Sigmoid colon (tissue), 7 donors: ENCODE data around the gene TNFRSF13B. TPM values are rescaled to one million over a fixed set of nuclear protein-coding genes. Genes with fewer than 3 reads are reported as not detected.

Experiments used
- DNase-seq: peaks from one replicate; pipeline ENCODE4 v3.0.0-alpha.2; 2019
- H3K27ac ChIP-seq, 4 donors: fragments of 200-600 bp; sonication (generic); one replicate each; pipeline ENCODE4 v1.5.1; 2016 to 2019; ENCODE audit warnings: mild to moderate bottlenecking in 1 of 4
- H3K27me3 ChIP-seq, 3 donors: fragments of 200-600 bp; sonication (generic); one replicate each; pipeline ENCODE4 v1.5.1; 2019; ENCODE audit warnings: mild to moderate bottlenecking in 1 of 3
- H3K36me3 ChIP-seq, 4 donors: fragments of 200-600 bp; sonication (generic); one replicate each; pipeline ENCODE4 v1.5.1; 2016 to 2019
- H3K4me1 ChIP-seq, 4 donors: fragments of 200-600 bp; sonication (generic); one replicate each; pipeline ENCODE4 v1.5.1; 2017 to 2019
- H3K4me3 ChIP-seq, 4 donors: fragments of 200-600 bp; sonication (generic); one replicate each; pipeline ENCODE4 v1.5.1; 2017 to 2019; ENCODE audit warnings: mild to moderate bottlenecking in 2 of 4, moderate library complexity in 1 of 4
- H3K9me3 ChIP-seq, 4 donors: fragments of 200-600 bp in 3 of 4; sonication (generic) in 3 of 4; one replicate each; pipeline versions ENCODE4 v1.5.1 to v1.6.1; 2013 to 2019
- EP300 ChIP-seq, 4 donors: sonication (generic); formaldehyde crosslinking; IDR thresholded peaks; one replicate each; pipeline ENCODE4 v1.6.1; 2017; ENCODE audit warnings: antibody characterized with exemption in 4 of 4
- POLR2A ChIP-seq, 2 donors: fragments of 450-650 bp; IDR thresholded peaks; one replicate each; pipeline ENCODE4 v1.6.1; 2016; ENCODE audit warnings: antibody characterized with exemption in 2 of 2, mild to moderate bottlenecking in 2 of 2, moderate library complexity in 2 of 2
- POLR2AphosphoS5 ChIP-seq, 4 donors: sonication (generic); formaldehyde crosslinking; IDR thresholded peaks; one replicate each; pipeline ENCODE4 v1.6.1; 2017; ENCODE audit warnings: antibody characterized with exemption in 4 of 4
- WGBS, 2 donors: extraction: QIAGEN DNeasy Blood & Tissue Kit; methylation state at CpG; one replicate each; pipeline ENCODE4 v1.1.7; 2013; 5-methylcytosine and 5-hydroxymethylcytosine counted together
- intact Hi-C: fragments of 100-400 bp; cut with DNase I; formaldehyde crosslinking; loops from one replicate; pipeline ENCODE4 v1.15.1; 2023
- polyA plus RNA-seq, 3 donors: library from polyadenylated mRNA; stranded (reverse); fragments of 200-250 nt; gene quantifications; one replicate each; pipeline ENCODE4 v1.2.3, GENCODE V29; 2013
- total RNA-seq, 4 donors: library from RNA; depleted of rRNA; stranded (reverse); fragments of >200 nt; gene quantifications; one replicate each; pipeline ENCODE4 v1.1.0, GENCODE V29; 2016
- TF ChIP-seq, protein P1 (sequence below), 4 experiments: fragments of 450-650 bp in 3 of 4; fragments of 200-600 bp in 1 of 4; IDR thresholded peaks; one replicate each; pipeline ENCODE4 v1.5.1; 2016 to 2019; ENCODE audit warnings: antibody characterized with exemption in 4 of 4, mild to moderate bottlenecking in 3 of 4, moderate library complexity in 2 of 4
- donor health status: healthy with polysubstance abuse.
- donor health status: Bipolar disorder and iron deficiency.
- donor health status: healthy.

TNFRSF13B gene
- total and polyA plus RNA-seq, 7 donors = 15.2 TPM; not detected in 6

DNA sequence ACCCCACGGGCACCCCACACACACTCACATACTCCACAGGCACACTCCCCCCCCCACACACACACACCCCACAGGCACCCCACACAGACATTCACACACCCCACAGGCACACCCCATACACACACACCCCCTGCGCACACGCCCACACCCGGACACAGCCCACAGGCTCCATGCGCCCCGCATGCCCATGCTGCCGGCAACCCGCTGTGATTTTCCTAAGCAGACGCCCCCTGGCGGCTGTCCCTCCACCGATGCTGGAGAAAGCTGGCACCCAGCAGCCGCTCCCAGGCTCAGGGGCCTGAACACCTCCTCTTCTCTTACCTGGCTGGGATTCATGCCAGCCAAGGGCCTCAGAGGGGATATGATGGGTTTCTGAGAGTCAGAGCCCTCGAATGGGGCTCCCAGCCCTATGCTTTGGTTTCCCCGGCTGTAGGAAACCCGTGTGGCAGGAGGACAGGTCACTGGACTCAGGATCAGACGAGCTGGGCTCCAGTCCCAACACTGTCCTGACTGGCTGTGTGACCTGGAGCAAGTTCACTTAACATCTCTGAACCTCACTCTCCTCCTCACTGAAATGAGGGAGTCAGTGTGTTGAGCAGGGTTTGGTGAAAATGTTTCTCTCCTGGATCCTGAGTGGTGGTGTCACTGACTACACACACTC, 19.6 kb upstream of the TNFRSF13B start:
- Histone ChIP-seq H3K27me3 (no peaks in the 10 kb centered on the region), H3K27ac (no peak overlapping the region), H3K4me3 (no peak overlapping the region), H3K4me1 (peaks cover 0 to 13% (median 9%) of the 10 kb centered on the region in 4 donors), H3K9me3 (no peaks in the 10 kb centered on the region), H3K36me3 (no peaks in the 10 kb centered on the region)
- TF ChIP-seq, protein P1, sequence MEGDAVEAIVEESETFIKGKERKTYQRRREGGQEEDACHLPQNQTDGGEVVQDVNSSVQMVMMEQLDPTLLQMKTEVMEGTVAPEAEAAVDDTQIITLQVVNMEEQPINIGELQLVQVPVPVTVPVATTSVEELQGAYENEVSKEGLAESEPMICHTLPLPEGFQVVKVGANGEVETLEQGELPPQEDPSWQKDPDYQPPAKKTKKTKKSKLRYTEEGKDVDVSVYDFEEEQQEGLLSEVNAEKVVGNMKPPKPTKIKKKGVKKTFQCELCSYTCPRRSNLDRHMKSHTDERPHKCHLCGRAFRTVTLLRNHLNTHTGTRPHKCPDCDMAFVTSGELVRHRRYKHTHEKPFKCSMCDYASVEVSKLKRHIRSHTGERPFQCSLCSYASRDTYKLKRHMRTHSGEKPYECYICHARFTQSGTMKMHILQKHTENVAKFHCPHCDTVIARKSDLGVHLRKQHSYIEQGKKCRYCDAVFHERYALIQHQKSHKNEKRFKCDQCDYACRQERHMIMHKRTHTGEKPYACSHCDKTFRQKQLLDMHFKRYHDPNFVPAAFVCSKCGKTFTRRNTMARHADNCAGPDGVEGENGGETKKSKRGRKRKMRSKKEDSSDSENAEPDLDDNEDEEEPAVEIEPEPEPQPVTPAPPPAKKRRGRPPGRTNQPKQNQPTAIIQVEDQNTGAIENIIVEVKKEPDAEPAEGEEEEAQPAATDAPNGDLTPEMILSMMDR (IDR thresholded peaks at IDR 0.05) = peak; percentile 23 to 80 (median 68)
- TF ChIP-seq POLR2AphosphoS5 (IDR thresholded peaks at IDR 0.05) (no peak), EP300 (IDR thresholded peaks at IDR 0.05) (no peak)
- peak; percentile 85 for DNase-seq
- intact Hi-C loops = loop anchor here (5.0 kb wide), 2 partner anchors 404 to 454 kb away; no protein-coding TSS in a partner anchor
- WGBS, 2 donors = 16 to 24% methylated on average over 16 of the region's 16 CpGs

DNA sequence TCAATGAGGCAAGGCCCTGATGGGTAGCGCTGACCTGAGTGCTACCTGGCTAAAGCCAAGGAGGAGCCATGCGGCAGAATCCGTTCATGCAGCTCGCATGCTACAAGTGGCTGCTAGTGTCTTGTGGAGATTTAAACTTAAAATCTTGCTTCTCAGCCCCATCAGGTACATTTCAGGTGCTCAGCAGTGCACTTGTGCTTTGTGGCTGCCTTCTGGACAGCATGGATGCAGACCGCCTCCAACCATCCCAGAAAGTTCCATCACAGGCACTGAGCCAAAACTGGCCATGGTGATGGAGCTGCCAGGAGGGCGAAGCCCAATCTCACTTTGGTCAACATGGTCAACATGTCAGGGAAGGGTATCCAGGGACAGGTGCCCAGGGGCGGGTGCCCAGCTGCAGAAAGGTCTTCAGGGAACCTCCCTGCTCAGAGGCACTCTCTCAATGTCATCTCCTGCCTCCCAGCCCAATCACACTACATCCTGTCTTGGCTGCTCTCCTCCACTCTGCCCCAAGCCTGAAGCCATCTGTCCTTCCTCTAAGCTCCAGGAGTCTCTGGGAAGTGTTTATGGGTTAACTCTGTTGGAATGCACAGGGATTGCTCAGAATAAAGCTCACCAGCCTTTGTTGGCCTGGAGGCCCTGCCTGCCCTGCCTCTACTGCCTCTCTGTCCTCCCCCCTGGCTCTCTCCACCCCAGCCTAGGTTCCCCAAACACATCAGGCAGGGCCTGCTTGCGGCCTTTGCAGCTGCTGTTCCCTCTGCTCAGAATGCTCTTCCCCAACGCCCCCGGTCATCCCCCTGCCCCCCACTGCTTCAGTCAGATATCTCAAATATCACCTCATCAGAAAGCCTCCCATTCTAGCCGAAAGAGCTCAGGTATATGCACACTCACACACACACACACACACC, 18.3 kb upstream of the TNFRSF13B start:
- Histone ChIP-seq H3K4me3 (no peak overlapping the region), H3K27me3 (no peaks in the 10 kb centered on the region), H3K36me3 (no peaks in the 10 kb centered on the region), H3K27ac (no peak overlapping the region), H3K9me3 (no peaks in the 10 kb centered on the region), H3K4me1 (peaks cover 0 to 13% (median 9%) of the 10 kb centered on the region in 4 donors)
- peak; percentile 45 for DNase-seq
- 91 to 92% methylated on average over 11 of the region's 11 CpGs for WGBS, 2 donors
- no peak for TF ChIP-seq POLR2AphosphoS5 (IDR thresholded peaks at IDR 0.05)
- no peak for TF ChIP-seq POLR2A (IDR thresholded peaks at IDR 0.05)
- TF ChIP-seq, protein P1 (IDR thresholded peaks at IDR 0.05) = no peak
- intact Hi-C loops = loop anchor here (5.0 kb wide), 2 partner anchors 403 to 453 kb away; no protein-coding TSS in a partner anchor

GRCh38 chr17:16989230-16989952, 17.5 kb upstream of the TNFRSF13B start:
- H3K36me3 ChIP-seq = no peaks in the 10 kb centered on the region
- DNase-seq = peak; percentile 50
- intact Hi-C loops = no loop called here
- H3K4me3 ChIP-seq = no peak overlapping the region
- H3K9me3 ChIP-seq = no peaks in the 10 kb centered on the region
- 17 to 40% methylated on average over 12 of the region's 12 CpGs for WGBS, 2 donors
- H3K4me1 ChIP-seq = peaks cover 0 to 13% (median 9%) of the 10 kb centered on the region in 4 donors
- TF ChIP-seq EP300 (IDR thresholded peaks at IDR 0.05) (no peak), POLR2A (IDR thresholded peaks at IDR 0.05) (no peak), POLR2AphosphoS5 (IDR thresholded peaks at IDR 0.05) (no peak)
- TF ChIP-seq, protein P1 (IDR thresholded peaks at IDR 0.05) = no peak
- no peak overlapping the region for H3K27ac ChIP-seq
- H3K27me3 ChIP-seq = no peaks in the 10 kb centered on the region

DNA sequence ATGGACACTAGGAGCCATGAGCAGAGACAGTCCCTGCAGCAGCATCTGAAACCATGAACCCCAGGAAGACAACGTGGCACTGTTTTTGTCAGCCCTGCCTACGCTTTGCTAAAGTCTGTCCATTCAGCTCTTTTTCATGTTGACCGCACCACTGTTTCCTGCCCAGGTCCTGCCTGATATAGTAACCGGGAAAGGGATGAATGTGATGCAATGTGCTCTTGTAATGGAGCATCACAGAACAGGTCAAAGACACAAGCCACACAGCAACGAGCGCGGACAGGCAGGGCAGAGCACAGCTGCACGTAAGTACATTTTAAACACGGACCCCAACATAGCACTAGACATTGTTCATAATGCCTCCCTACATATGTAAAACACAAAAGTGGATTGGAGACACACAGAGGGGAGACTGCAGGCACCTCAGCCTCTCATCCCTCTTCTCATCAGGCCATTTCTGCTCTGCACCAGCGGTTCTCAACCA, 16.9 kb upstream of the TNFRSF13B start:
- H3K27ac ChIP-seq = peak overlapping the region in 1 of 4 donors; percentile 30
- no peaks in the 10 kb centered on the region for H3K36me3 ChIP-seq
- intact Hi-C loops = no loop called here
- peak; percentile 60 for DNase-seq
- 56 to 80% methylated on average over 10 of the region's 10 CpGs for WGBS, 2 donors
- H3K9me3 ChIP-seq = no peaks in the 10 kb centered on the region
- TF ChIP-seq POLR2A (IDR thresholded peaks at IDR 0.05) (no peak), POLR2AphosphoS5 (IDR thresholded peaks at IDR 0.05) (no peak)
- TF ChIP-seq, protein P1 (IDR thresholded peaks at IDR 0.05) = no peak
- no peaks in the 10 kb centered on the region for H3K27me3 ChIP-seq
- peaks cover 0 to 13% (median 9%) of the 10 kb centered on the region in 4 donors for H3K4me1 ChIP-seq
- H3K4me3 ChIP-seq = no peak overlapping the region
